Activated CD4-positive, alpha-beta T cell treated with anti-CD3 and anti-CD28 coated beads, Interleukin-2, amount 10 ng/mL, durations not matched to agents 7 days and 5 days (primary cell): ENCODE measurements around the gene MALAT1. TPM values are rescaled to one million over a fixed set of nuclear protein-coding genes. Genes with fewer than 3 reads are reported as not detected.

Source experiments
- CTCF ChIA-PET: fragments of 350-600 bp; sonication (Branson Sonifier 250); formaldehyde crosslinking; loops from one replicate; lab custom pipeline; 2021; ENCODE audit warnings: antibody characterized with exemption; lab: Charles Lee
- POLR2A ChIA-PET: fragments of 350-600 bp; sonication (Branson Sonifier 250); formaldehyde crosslinking; loops from one replicate; lab custom pipeline; 2021; ENCODE audit warnings: antibody characterized with exemption; lab: Charles Lee
- DNase-seq: peaks from one replicate; pipeline ENCODE4 v3.0.0-alpha.2; 2020
- H3K27ac Mint-ChIP-seq: one replicate; pipeline ENCODE4 v1.8.0; 2021; ENCODE audit warnings: mild to moderate bottlenecking, moderate library complexity, mixed read lengths
- H3K27me3 Mint-ChIP-seq: one replicate; pipeline ENCODE4 v1.8.0; 2021; ENCODE audit warnings: mixed read lengths
- H3K36me3 Mint-ChIP-seq: one replicate; pipeline ENCODE4 v1.8.0; 2021; ENCODE audit warnings: low read depth, mixed read lengths
- H3K4me1 Mint-ChIP-seq: one replicate; pipeline ENCODE4 v1.8.0; 2021; ENCODE audit warnings: mixed read lengths
- H3K4me3 Mint-ChIP-seq: one replicate; pipeline ENCODE4 v1.8.0; 2021; ENCODE audit warnings: mild to moderate bottlenecking, moderate library complexity, mixed read lengths
- H3K9me3 Mint-ChIP-seq: one replicate; pipeline ENCODE4 v1.8.0; 2021; ENCODE audit warnings: mixed read lengths
- total RNA-seq, 2 experiments: library from RNA; stranded (reverse); gene quantifications; one replicate each; pipeline ENCODE4 v1.2.3, GENCODE V29; 2021

The MALAT1 gene
- total RNA-seq, 2 experiments from 2014 or later = 7,183 to 8,252 TPM

GRCh38 chr11:65492637-65493366 is 6.0 kb upstream of the MALAT1 start:
- H3K4me3 Mint-ChIP-seq = no peak overlapping the region
- no peaks in the 10 kb centered on the region for H3K27me3 Mint-ChIP-seq
- H3K36me3 Mint-ChIP-seq = no peaks in the 10 kb centered on the region
- H3K27ac Mint-ChIP-seq = peak overlapping the region; percentile 68
- no peak for DNase-seq
- CTCF ChIA-PET = interaction anchor here (0.8 to 10.0 kb wide), 7 partner anchors 9 to 77 kb away, joined by 3 to 119 read pairs (median 3); no protein-coding TSS in a partner anchor
- POLR2A ChIA-PET = interaction anchor here (0.6 to 1.6 kb wide), 7 partner anchors 16 to 113 kb away, joined by 3 to 6 read pairs (median 3); partner anchors contain the start of gene NEAT1
- H3K9me3 Mint-ChIP-seq = no peaks in the 10 kb centered on the region
- peaks cover 60% of the 10 kb centered on the region for H3K4me1 Mint-ChIP-seq

- ChIA-PET POLR2A (interaction anchor here (0.6 to 1.6 kb wide), 8 partner anchors 17 to 114 kb away, joined by 3 to 6 read pairs (median 3); partner anchors contain the start of gene NEAT1), CTCF (interaction anchor here (0.6 to 10.0 kb wide), 7 partner anchors 10 to 843 kb away, joined by 3 to 119 read pairs (median 3); no protein-coding TSS in a partner anchor)
- no peaks in the 10 kb centered on the region for H3K9me3 Mint-ChIP-seq
- peak overlapping the region; percentile 68 for H3K27ac Mint-ChIP-seq
- no peak overlapping the region for H3K4me3 Mint-ChIP-seq
- H3K4me1 Mint-ChIP-seq = peaks cover 52% of the 10 kb centered on the region
- no peaks in the 10 kb centered on the region for H3K36me3 Mint-ChIP-seq
- no peaks in the 10 kb centered on the region for H3K27me3 Mint-ChIP-seq
- DNase-seq = no peak
Measured at GRCh38 chr11:65493367-65494176, 5.3 kb upstream of the MALAT1 start.

- DNase-seq = peak; percentile 40
- ChIA-PET POLR2A (interaction anchor here (0.7 to 15.5 kb wide), 9 partner anchors 8 to 118 kb away, joined by 3 to 781 read pairs (median 4); partner anchors contain the start of gene NEAT1), CTCF (interaction anchor here (0.6 to 6.7 kb wide), 11 partner anchors 9 to 166 kb away, joined by 3 to 67 read pairs (median 4); no protein-coding TSS in a partner anchor)
- peaks cover 1% of the 10 kb centered on the region for H3K27me3 Mint-ChIP-seq
- H3K27ac Mint-ChIP-seq = no peak overlapping the region
- H3K9me3 Mint-ChIP-seq = no peaks in the 10 kb centered on the region
- no peak overlapping the region for H3K4me3 Mint-ChIP-seq
- H3K36me3 Mint-ChIP-seq = no peaks in the 10 kb centered on the region
- H3K4me1 Mint-ChIP-seq = peaks cover 39% of the 10 kb centered on the region
Measured at GRCh38 chr11:65496304-65497140, 2.3 kb upstream of the MALAT1 start.

GRCh38 chr11:65497141-65498041 is 1.5 kb upstream of the MALAT1 start:
- Mint-ChIP-seq H3K9me3 (no peaks in the 10 kb centered on the region), H3K4me3 (no peak overlapping the region), H3K27ac (no peak overlapping the region), H3K27me3 (peaks cover 1% of the 10 kb centered on the region), H3K4me1 (peaks cover 36% of the 10 kb centered on the region), H3K36me3 (no peaks in the 10 kb centered on the region)
- CTCF ChIA-PET = interaction anchor here (0.6 to 6.7 kb wide), 15 partner anchors 9 to 625 kb away, joined by 3 to 67 read pairs (median 4); no protein-coding TSS in a partner anchor
- peak; percentile 97 for DNase-seq
- POLR2A ChIA-PET = interaction anchor here (0.7 to 15.5 kb wide), 9 partner anchors 9 to 117 kb away, joined by 3 to 781 read pairs (median 7); partner anchors contain the start of genes NEAT1 and SCYL1

- H3K4me3 Mint-ChIP-seq = no peak overlapping the region
- POLR2A ChIA-PET = interaction anchor here (1.0 to 15.5 kb wide), 10 partner anchors 10 to 117 kb away, joined by 3 to 781 read pairs (median 17); partner anchors contain the start of genes NEAT1, PCNX3 and SCYL1
- no peak overlapping the region for H3K27ac Mint-ChIP-seq
- peak; percentile 78 for DNase-seq
- CTCF ChIA-PET = interaction anchor here (0.6 to 6.7 kb wide), 16 partner anchors 9 to 626 kb away, joined by 3 to 67 read pairs (median 4); partner anchors contain the start of gene NEAT1
- H3K4me1 Mint-ChIP-seq = peaks cover 29% of the 10 kb centered on the region
- peaks cover 1% of the 10 kb centered on the region for H3K27me3 Mint-ChIP-seq
- no peaks in the 10 kb centered on the region for H3K36me3 Mint-ChIP-seq
- no peaks in the 10 kb centered on the region for H3K9me3 Mint-ChIP-seq
Measured at GRCh38 chr11:65498042-65498726, 661 bp upstream of the MALAT1 start.

GRCh38 chr11:65498727-65498976 is 193 bp upstream of the MALAT1 start:
- Mint-ChIP-seq H3K36me3 (peaks cover 3% of the 10 kb centered on the region), H3K27me3 (peaks cover 1% of the 10 kb centered on the region), H3K4me1 (peaks cover 27% of the 10 kb centered on the region), H3K4me3 (no peak overlapping the region), H3K27ac (no peak overlapping the region), H3K9me3 (no peaks in the 10 kb centered on the region)
- ChIA-PET CTCF (interaction anchor here (0.7 to 6.7 kb wide), 12 partner anchors 8 to 118 kb away, joined by 3 to 67 read pairs (median 4); partner anchors contain the start of gene NEAT1), POLR2A (interaction anchor here (0.7 to 15.5 kb wide), 13 partner anchors 9 to 118 kb away, joined by 3 to 781 read pairs (median 6); partner anchors contain the start of genes NEAT1, PCNX3 and SCYL1)
- no peak for DNase-seq

GRCh38 chr11:65499713-65500386 is 1.0 kb downstream of the MALAT1 start:
- H3K4me3 Mint-ChIP-seq = no peak overlapping the region
- peaks cover 14% of the 10 kb centered on the region for H3K36me3 Mint-ChIP-seq
- no peaks in the 10 kb centered on the region for H3K9me3 Mint-ChIP-seq
- H3K27ac Mint-ChIP-seq = no peak overlapping the region
- peaks cover 1% of the 10 kb centered on the region for H3K27me3 Mint-ChIP-seq
- ChIA-PET CTCF (interaction anchor here (1.0 to 6.7 kb wide), 9 partner anchors 11 to 119 kb away, joined by 3 to 67 read pairs (median 4); no protein-coding TSS in a partner anchor), POLR2A (interaction anchor here (0.6 to 15.5 kb wide), 21 partner anchors 8 to 389 kb away, joined by 3 to 781 read pairs (median 6); partner anchors contain the start of genes FRMD8, NEAT1, PCNX3 and POLA2)
- H3K4me1 Mint-ChIP-seq = peaks cover 27% of the 10 kb centered on the region
- DNase-seq = no peak

- Mint-ChIP-seq H3K36me3 (peaks cover 22% of the 10 kb centered on the region), H3K4me3 (no peak overlapping the region), H3K27me3 (peaks cover 1% of the 10 kb centered on the region), H3K27ac (no peak overlapping the region), H3K9me3 (no peaks in the 10 kb centered on the region), H3K4me1 (peaks cover 34% of the 10 kb centered on the region)
- ChIA-PET CTCF (interaction anchor here (1.0 to 6.7 kb wide), 5 partner anchors 11 to 82 kb away, joined by 3 to 67 read pairs (median 5); no protein-coding TSS in a partner anchor), POLR2A (interaction anchor here (0.6 to 15.5 kb wide), 17 partner anchors 7 to 418 kb away, joined by 3 to 781 read pairs (median 6); partner anchors contain the start of genes FRMD8, NEAT1, PCNX3 and SCYL1)
- peak; percentile 51 for DNase-seq
Measured at GRCh38 chr11:65500387-65501185, 1.7 kb downstream of the MALAT1 start.

GRCh38 chr11:65501186-65501471 is 2.3 kb downstream of the MALAT1 start:
- ChIA-PET CTCF (interaction anchor here (6.7 kb wide), 1 partner anchor 83 kb away, joined by 67 read pairs; no protein-coding TSS in a partner anchor), POLR2A (interaction anchor here (15.5 kb wide), 1 partner anchor 79 kb away, joined by 781 read pairs; the partner anchor contains the start of gene NEAT1)
- H3K4me3 Mint-ChIP-seq = no peak overlapping the region
- no peak overlapping the region for H3K27ac Mint-ChIP-seq
- peaks cover 1% of the 10 kb centered on the region for H3K27me3 Mint-ChIP-seq
- no peak for DNase-seq
- H3K36me3 Mint-ChIP-seq = peaks cover 27% of the 10 kb centered on the region
- peaks cover 35% of the 10 kb centered on the region for H3K4me1 Mint-ChIP-seq
- no peaks in the 10 kb centered on the region for H3K9me3 Mint-ChIP-seq
